Measurements from ENCODE around the gene ZNF879. TPM values are rescaled to one million over a fixed set of nuclear protein-coding genes. Genes with fewer than 3 reads are reported as not detected.

ZNF879 gene
- 1 to 10 TPM; 2.5 to 7.0 (median 3.7) TPM for total RNA-seq

DNA sequence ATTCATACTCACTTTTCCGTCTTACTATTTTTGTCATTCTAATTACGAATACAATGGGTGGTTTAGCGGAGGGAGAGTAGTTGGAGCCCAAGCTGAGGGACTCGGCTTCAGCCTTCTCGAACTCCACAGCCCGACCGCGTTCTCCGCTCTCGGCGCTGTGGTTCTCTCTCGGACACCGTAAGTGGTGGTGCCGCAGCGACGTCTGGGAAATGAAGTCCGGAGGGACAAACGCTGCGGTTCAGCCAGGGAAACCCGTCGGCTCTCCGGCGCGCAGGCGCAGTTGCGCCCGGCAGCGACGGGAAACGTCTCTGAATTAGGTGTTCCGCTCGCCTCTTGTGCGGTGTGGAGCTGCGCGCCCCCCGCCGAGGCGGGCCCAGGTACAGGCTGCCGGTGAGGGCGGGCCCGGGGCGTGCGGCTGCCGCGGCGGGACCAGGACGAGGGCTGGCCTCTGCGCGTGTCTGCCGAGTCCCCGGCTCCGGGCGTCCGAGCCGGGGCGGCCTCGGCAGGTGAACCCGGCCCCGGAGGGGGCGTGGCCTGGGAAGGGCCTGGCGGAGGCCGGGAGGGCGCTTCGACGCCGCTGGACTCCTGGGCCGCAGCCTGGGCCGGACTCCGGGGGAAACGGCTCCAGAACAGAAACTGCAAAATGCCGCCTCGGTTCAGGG is at the start of gene ZNF879:
Gene ZNF879, plus strand, starts transcription at position 277 of the 662 bp plus-strand sequence. CDS start 1,201 bp downstream, outside the sequence.
- intact Hi-C loops (cut with DNase I; ENCODE audit: low total_unique reads): loop anchor here (1.0 to 10.0 kb wide), 7 partner anchors 37 to 1451 kb away; partner anchors contain the start of genes CLK4, RUFY1, ZNF354A and ZNF354B
- peak within 1 kb of the TSS; percentile 74 to 89 (median 82) for H3K27ac ChIP-seq
- H3K36me3 ChIP-seq: peaks cover 5 to 42% of the 10 kb centered on the region in 2 donors
- peak; percentile 98 to 99 for ATAC-seq
- DNase-seq: peak; percentile 89 to 92
- peaks cover 7 to 9% of the 10 kb centered on the region in 2 donors for H3K4me1 ChIP-seq
- in situ Hi-C loops (cut with MboI; ENCODE audit: low sequenced_read_pairs in 4 of 4): no loop called here
- TF ChIP-seq, protein P1, sequence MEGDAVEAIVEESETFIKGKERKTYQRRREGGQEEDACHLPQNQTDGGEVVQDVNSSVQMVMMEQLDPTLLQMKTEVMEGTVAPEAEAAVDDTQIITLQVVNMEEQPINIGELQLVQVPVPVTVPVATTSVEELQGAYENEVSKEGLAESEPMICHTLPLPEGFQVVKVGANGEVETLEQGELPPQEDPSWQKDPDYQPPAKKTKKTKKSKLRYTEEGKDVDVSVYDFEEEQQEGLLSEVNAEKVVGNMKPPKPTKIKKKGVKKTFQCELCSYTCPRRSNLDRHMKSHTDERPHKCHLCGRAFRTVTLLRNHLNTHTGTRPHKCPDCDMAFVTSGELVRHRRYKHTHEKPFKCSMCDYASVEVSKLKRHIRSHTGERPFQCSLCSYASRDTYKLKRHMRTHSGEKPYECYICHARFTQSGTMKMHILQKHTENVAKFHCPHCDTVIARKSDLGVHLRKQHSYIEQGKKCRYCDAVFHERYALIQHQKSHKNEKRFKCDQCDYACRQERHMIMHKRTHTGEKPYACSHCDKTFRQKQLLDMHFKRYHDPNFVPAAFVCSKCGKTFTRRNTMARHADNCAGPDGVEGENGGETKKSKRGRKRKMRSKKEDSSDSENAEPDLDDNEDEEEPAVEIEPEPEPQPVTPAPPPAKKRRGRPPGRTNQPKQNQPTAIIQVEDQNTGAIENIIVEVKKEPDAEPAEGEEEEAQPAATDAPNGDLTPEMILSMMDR (IDR thresholded peaks at IDR 0.05 in 4 of 5, conservative IDR thresholded peaks at IDR 0.05 in 1 of 5): peak in 2 of 5 experiments; percentile 11 to 14
- peak; percentile 46 to 60 for TF ChIP-seq POLR2A (IDR thresholded peaks at IDR 0.05)
- H3K4me3 ChIP-seq: peak within 1 kb of the TSS; percentile 58 to 82 (median 68)
- no peaks in the 10 kb centered on the region for H3K27me3 ChIP-seq
- peaks cover 0 to 14% (median 5%) of the 10 kb centered on the region in 3 donors for H3K9me3 ChIP-seq

DNA sequence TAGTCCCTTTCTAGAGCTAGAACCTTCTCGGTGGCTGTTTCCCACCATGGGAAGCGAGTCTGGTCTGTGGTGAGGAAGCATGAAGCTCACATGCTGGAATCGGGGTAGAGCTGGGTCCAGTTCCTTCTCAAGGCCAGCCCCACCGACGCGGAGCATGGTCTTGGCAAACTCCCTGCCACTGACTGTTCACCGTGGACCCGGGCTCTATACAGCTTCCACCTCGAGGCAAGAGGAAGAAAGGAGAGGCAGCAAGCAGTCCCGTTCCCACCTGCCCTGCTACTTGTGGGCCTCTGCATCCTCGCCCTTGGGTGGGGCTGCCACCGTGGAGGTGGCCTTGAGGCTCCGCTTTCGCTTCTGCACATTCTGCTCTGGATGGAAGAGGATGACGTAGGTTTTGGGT is 42.2 kb upstream of the ZNF879 start:
- H3K4me1 ChIP-seq: no peaks in the 10 kb centered on the region
- TF ChIP-seq, protein P1 (IDR thresholded peaks at IDR 0.05 in 4 of 5, conservative IDR thresholded peaks at IDR 0.05 in 1 of 5): no peak
- TF ChIP-seq POLR2A (IDR thresholded peaks at IDR 0.05): no peak
- in situ Hi-C loops (cut with MboI; ENCODE audit: low sequenced_read_pairs in 4 of 4): no loop called here
- ATAC-seq (no peak), DNase-seq (no peak)
- intact Hi-C loops (cut with DNase I; ENCODE audit: low total_unique reads): no loop called here
- H3K27ac ChIP-seq: no peak overlapping the region
- no peaks in the 10 kb centered on the region for H3K27me3 ChIP-seq
- no peaks in the 10 kb centered on the region for H3K9me3 ChIP-seq
- H3K4me3 ChIP-seq: no peak overlapping the region
- no peaks in the 10 kb centered on the region for H3K36me3 ChIP-seq

DNA sequence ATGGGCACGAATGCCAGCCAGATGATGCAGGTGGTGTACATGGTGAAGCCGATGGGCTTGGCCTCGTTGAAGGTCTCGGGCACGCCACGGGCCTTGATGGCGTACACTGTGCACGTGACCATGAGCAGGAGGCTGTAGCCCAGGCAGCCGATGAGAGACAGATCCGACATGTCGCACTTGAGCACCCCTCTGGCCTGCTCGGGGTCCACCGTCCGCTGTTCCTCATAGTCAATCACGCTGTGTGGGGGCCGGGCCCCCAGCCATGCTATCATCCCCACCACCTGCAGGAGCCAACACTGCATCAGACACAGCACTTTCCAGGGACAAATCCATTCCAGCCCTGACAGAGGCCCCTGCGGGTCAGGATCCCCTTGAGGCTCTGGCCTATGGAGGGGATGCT is 40.7 kb upstream of the ZNF879 start:
- in situ Hi-C loops (cut with MboI; ENCODE audit: low sequenced_read_pairs in 4 of 4): no loop called here
- no peaks in the 10 kb centered on the region for H3K9me3 ChIP-seq
- no peaks in the 10 kb centered on the region for H3K4me1 ChIP-seq

DNA sequence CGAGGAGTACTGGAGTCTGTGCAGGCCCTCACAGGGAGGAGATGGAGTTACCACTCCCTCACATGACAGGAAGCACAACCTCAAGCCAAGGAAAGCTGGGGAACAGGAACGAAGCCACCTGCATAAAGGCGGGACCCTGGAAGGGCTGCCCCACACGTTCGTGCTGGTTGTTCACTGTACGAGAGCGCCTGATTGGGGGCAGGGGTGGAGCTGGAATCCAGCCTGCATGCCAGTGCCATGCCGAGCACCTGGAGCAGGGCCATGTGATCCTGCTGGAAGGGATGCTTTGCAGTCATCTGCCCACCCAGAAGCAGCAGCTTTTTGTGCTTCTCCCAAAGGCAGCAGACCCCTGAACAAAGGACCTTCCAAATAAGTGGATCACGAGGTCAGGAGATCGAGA is 39.9 kb upstream of the ZNF879 start:
- intact Hi-C loops (cut with DNase I; ENCODE audit: low total_unique reads) (no loop called here), in situ Hi-C loops (cut with MboI; ENCODE audit: low sequenced_read_pairs in 4 of 4) (no loop called here)
- H3K4me1 ChIP-seq: no peaks in the 10 kb centered on the region
- no peaks in the 10 kb centered on the region for H3K9me3 ChIP-seq
- no peak overlapping the region for H3K27ac ChIP-seq
- TF ChIP-seq, protein P1 (IDR thresholded peaks at IDR 0.05 in 4 of 5, conservative IDR thresholded peaks at IDR 0.05 in 1 of 5): no peak
- TF ChIP-seq POLR2A (IDR thresholded peaks at IDR 0.05): no peak
- DNase-seq (no peak), ATAC-seq (no peak)
- no peaks in the 10 kb centered on the region for H3K36me3 ChIP-seq
- no peak overlapping the region for H3K4me3 ChIP-seq
- H3K27me3 ChIP-seq: no peaks in the 10 kb centered on the region

More for the DNA sequence above, 40.7 kb upstream of the ZNF879 start:
- intact Hi-C loops (cut with DNase I; ENCODE audit: low total_unique reads): no loop called here
- ATAC-seq (no peak), DNase-seq (no peak)
- TF ChIP-seq POLR2A (IDR thresholded peaks at IDR 0.05): no peak
- TF ChIP-seq, protein P1 (IDR thresholded peaks at IDR 0.05 in 4 of 5, conservative IDR thresholded peaks at IDR 0.05 in 1 of 5): no peak
- H3K4me3 ChIP-seq: no peak overlapping the region
- no peaks in the 10 kb centered on the region for H3K36me3 ChIP-seq
- no peak overlapping the region for H3K27ac ChIP-seq
- no peaks in the 10 kb centered on the region for H3K27me3 ChIP-seq

Measured in gastrocnemius medialis (tissue), 4 donors.